GM21390 (cell line): ENCODE results near the gene MARS2.
A peak's percentile ranks its signal among the peaks of the same experiment; 100 is the strongest.
"Not testable (repeated sequence)": the region's sequence is repeated elsewhere in the genome, so short reads cannot be mapped to it uniquely, and the experiment has no call there.

ENCODE experiments used
- ATAC-seq: cut with Tn5 transposase; IDR thresholded peaks from one replicate; pipeline ENCODE4 v1.9.1; 2021; ENCODE audit not compliant: unreplicated experiment

Gene MARS2

DNA sequence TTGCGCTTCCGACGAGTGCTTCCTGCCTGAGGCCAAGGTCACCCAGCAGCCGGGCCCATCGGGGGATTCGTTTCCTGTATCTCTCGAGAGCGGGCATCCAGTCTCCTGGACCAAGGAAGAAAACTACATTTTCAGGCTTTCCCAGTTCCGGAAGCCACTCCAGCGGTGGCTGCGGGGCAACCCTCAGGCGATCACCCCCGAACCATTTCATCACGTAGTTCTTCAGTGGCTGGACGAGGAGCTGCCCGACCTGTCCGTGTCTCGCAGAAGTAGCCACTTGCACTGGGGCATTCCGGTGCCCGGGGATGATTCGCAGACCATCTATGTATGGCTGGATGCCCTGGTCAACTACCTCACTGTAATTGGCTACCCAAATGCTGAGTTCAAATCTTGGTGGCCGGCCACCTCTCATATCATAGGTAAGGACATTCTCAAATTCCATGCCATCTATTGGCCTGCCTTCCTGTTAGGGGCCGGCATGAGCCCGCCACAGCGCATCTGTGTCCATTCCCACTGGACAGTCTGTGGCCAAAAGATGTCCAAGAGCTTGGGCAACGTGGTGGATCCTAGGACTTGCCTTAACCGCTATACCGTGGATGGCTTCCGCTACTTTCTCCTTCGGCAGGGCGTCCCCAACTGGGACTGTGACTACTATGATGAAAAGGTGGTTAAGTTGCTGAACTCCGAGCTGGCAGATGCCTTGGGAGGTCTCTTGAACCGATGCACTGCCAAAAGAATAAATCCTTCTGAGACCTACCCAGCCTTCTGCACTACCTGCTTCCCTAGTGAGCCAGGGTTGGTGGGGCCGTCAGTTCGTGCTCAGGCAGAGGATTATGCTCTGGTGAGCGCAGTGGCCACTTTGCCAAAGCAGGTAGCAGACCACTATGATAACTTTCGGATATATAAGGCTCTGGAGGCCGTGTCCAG is 1.0 kb downstream of the MARS2 start:
- no peak for ATAC-seq

DNA sequence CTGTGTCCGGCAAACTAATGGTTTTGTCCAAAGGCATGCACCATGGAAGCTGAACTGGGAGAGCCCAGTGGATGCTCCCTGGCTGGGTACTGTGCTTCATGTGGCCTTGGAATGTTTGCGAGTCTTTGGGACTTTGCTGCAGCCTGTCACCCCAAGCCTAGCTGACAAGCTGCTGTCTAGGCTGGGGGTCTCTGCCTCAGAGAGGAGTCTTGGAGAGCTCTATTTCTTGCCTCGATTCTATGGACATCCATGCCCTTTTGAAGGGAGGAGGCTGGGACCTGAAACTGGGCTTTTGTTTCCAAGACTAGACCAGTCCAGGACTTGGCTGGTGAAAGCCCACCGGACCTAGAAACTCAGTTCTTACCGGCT is 1.7 kb downstream of the MARS2 start:
- no peak for ATAC-seq

DNA sequence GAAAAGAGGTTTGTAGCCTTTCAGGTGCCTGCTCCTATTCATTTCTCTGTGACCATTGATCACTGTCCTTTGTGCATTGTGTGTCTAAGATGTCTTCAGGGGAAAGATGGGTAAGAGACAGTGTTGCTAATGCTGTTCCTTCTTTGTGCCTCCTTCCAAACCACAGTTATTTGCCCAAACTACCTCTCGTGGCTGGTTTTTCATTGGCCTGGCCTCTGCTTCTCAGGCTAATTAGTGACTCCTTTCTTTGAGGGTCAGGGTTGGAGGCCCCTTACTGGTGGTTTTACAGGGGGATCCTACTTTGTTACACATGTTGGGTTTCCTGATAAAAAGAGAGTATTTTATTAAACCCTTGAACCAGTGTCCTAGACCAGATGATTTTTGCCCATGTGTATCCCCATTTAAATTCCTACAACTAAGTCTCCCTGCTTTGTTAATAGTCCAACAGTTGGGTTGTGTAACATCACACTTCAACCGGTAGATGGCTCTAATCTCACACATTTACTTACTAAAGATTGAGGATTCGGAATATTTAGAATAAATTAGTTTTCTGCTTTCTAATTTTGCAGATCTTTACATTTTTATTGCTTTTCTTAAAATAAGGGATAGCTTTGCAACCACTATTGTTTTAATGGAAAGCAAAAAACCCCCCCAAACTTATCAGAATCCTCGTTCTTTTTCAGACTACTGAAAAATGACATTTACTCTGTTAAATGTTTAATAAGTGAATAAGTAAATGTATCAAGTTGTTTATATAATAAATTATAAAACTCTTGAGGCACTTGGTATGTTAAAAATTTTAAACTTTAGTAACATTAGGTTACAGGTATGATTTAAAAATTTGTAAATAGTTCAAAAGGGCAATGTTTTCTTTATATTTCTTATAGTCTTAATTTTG is 2.4 kb downstream of the MARS2 start:
- no peak for ATAC-seq

DNA sequence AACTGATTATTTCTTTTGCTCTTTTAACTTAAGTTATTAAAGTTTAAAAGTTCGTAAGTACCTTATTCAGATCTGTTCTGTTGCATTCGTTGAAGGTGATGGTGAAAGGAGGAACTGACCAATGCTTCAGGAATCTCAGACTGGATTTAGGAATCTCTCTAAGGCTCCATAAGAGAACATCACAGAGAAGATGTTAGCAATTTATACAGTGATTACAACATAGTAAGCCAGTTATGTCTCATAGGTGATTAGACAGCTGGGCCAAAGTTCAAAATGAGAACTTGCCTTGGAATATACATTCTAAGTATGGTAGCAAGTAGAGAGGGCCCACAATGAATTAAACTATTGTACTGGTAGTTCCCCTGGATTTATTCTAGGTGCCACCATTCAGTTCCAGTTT is 3.2 kb downstream of the MARS2 start:
- ATAC-seq, result no peak

DNA sequence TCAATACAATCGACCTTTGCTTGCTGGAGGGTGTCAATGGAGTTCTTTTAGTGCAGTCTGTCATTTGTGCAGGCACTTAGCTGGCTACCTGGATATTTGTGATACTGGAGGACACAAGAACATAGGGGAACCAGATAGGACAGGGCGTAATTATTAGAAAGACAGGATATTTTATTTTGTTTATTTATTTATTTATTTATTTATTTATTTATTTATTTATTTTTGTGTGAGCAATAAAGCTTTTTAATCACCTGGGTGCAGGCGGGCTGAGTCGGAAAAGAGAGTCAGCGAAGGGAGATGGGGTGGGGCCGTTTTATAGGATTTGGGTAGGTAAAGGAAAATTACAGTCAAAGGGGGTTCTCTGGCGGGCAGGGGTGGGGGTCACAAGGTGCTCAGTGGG is 4.0 kb downstream of the MARS2 start:
- ATAC-seq, result not testable (repeated sequence)

DNA sequence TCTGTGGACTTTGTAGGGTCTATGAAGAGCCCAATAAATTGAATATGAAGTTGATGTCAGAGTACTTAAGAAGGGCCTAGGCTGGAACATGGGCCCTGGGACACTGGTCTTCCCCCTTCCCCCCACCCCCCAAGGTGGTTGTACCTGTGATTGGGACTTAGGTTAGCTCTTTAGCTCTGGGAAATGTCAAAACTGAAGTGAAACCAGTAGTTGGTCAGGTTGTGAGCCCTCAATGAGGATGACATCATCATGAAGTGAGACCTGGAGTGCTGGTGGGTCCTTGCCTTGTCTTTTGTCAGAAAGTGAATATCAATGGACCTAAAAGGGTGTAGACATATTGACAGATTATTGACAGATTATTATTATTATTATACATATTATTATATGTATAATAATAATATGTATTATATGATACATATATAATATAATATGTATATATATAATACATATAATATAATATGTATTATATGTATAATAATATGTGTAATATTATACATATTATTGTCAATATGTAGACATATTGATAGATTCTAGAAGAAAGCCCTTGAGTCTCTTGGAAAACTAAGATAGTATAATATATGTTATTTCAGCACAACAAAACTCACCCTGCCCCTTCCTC is 5.4 kb downstream of the MARS2 start:
- peak; percentile 80 for ATAC-seq

DNA sequence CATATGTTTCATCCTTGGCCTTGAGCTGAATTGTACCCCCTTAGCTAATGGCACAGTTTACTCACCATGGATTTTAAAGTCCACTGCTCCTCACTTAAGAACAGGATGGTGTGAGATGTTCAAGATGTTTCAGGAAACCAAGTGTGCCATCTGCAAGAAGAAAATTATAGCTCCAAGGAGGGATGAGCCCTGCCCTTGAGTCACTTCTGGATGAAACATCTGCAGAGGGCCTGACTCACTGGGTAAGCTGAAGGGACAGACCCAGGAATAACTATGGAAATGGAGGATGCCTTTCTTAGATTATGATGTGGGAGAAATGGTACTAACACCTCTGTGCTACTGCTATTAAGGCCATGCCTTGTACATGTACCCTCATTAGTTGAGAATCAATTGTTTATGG is 6.4 kb downstream of the MARS2 start:
- ATAC-seq, result no peak

DNA sequence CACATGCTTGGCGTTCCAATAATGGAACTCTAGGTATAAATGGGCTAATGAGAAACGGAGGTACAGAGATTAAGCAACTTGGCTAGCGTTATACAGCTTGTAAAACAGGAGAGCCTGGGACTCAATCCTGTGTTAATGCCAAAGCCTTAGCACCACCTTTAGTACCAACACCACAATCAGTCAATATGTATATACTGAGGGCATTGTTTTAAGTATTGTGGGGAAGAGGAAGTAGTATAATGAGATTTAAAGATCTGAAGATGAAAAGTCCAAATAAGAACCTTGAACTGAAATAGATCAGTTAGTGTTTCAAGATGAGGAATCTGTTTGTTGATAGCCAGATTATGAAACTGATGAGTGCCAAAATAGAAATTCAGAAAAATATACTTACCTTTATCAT is 8.1 kb downstream of the MARS2 start:
- ATAC-seq, result no peak

DNA sequence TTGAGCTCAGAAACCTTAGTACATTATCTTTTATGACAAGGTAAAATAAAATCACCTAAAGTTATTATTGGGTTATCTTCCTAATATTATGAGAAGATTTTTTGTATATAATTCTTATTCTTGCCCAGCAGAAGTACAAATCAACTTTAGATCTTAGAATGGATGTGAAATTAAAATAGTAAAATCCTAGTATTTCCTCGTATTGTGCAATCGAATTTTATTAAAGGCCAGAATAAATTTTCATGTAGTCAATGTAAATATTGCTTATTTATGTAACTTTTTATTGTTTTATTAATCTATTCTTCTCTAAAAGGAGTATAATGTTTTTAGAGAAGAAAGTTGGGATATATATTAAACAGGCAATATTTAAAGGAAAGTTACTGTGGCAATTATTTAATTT is 12.7 kb downstream of the MARS2 start:
- no peak for ATAC-seq

DNA sequence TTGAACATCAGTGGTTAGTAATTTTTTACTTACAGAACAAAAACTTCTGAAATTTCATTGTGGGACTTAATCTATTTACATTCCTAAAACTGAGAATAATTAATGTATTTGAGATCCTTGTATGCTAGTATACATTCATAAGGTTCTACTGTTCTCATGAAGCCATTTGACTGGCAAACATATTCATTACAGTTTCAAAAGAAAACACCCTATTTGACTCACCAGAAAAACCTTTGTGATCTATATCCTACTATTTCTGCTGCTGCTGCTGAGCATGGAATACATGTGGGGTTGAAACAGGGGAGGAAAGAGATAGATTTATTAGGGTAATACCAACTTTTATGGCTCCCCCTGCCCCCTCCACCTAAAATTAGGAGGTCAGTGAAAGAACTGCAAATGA is 21.8 kb downstream of the MARS2 start:
- no peak for ATAC-seq

DNA sequence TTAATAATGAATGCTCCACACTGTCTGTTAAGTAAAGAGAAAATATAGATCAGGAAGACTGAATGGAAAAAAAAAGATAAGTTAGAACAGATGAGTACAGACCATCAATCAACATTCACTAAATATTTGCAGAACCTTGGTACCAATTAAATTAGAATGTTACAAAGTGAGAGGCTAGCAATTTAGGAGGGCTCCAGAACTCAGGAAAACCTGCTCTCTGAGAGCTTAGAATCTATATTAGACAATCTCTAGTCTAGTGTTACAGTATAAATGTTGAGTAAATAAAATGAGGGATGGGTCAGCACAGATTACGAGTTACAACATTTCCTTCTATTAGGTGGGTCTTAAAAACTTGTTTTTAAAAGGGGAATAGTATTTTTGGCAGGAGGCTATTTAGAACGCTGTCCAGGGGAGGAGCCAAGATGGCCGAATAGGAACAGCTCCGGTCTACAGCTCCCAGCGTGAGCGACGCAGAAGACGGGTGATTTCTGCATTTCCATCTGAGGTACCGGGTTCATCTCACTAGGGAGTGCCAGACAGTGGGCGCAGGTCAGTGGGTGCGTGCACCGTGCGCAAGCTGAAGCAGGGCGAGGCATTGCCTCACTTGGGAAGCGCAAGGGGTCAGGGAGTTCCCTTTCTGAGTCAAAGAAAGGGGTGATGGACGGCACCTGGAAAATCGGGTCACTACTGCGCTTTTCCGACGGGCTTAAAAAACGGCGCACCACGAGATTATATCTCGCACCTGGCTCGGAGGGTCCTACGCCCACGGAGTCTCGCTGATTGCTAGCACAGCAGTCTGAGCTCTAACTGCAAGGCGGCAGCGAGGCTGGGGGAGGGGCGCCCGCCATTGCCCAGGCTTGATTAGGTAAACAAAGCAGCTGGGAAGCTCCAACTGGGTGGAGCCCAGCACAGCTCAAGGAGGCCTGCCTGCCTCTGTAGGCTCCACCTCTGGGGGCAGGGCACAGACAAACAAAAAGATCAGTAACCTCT is 23.7 kb downstream of the MARS2 start:
- not testable (repeated sequence) for ATAC-seq

DNA sequence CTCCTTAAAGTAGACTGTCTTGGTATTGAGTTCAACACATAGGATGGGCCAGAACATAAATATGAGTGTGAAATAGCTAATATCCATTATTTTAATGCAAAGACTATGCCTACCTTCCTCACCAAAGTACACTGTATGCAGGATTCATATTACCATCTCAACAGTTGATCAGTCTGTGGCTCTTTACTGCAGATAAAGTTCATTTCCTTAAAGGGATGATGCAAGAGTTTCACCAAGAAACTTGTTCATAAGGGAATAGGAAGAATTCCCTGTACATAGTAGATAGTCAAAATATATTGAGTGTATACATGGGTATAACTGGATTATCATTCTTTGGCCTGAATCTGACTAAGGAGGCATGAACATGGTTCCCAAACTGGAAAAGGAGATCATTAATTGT is 35.0 kb downstream of the MARS2 start:
- ATAC-seq, result no peak
